PFSK-1 (cell line): ENCODE results near the gene STXBP2.

Source experiments
- FOXP2 ChIP-seq: optimal IDR thresholded peaks from 2 replicates; pipeline ENCODE3; 2011; ENCODE audit warnings: borderline replicate concordance, control low read depth, inconsistent platforms; ENCODE audit not compliant: insufficient read depth; ENCODE audit errors: extremely low read length, extremely low read depth
- POLR2AphosphoS5 ChIP-seq: IDR thresholded peaks from 2 replicates; pipeline ENCODE4 v1.6.1; 2012; ENCODE audit warnings: low read depth, mild to moderate bottlenecking, control low read depth, low read length, moderate library complexity
- REST ChIP-seq, 2 experiments: IDR thresholded peaks; 2 replicates each; pipeline versions ENCODE4 v1.6.1 to v1.8.0; 2011 to 2012; ENCODE audit warnings: low read depth in 2 of 2, low read length in 2 of 2, control low read depth in 1 of 2, inconsistent platforms in 1 of 2, mild to moderate bottlenecking in 1 of 2, moderate library complexity in 1 of 2; ENCODE audit not compliant: insufficient read depth in 1 of 2
- SIN3A ChIP-seq: IDR thresholded peaks from 2 replicates; pipeline ENCODE4 v1.6.1; 2012; ENCODE audit warnings: mild to moderate bottlenecking, low read length, moderate library complexity, borderline replicate concordance; ENCODE audit not compliant: insufficient read depth
- TAF1 ChIP-seq: IDR thresholded peaks from 2 replicates; pipeline ENCODE4 v1.6.1; 2012; ENCODE audit warnings: low read length, control low read depth, borderline replicate concordance; ENCODE audit not compliant: insufficient read depth

The STXBP2 gene

GRCh38 chr19:7691497-7691896, 54.6 kb downstream of the STXBP2 start:
- TF ChIP-seq SIN3A (no peak), POLR2AphosphoS5 (no peak), TAF1 (no peak), FOXP2 (no peak), REST (IDR thresholded peaks at IDR 0.05; ENCODE audit: insufficient read depth in 1 of 2, low read depth in 2 of 2, low read length in 2 of 2) (no peak)

DNA sequence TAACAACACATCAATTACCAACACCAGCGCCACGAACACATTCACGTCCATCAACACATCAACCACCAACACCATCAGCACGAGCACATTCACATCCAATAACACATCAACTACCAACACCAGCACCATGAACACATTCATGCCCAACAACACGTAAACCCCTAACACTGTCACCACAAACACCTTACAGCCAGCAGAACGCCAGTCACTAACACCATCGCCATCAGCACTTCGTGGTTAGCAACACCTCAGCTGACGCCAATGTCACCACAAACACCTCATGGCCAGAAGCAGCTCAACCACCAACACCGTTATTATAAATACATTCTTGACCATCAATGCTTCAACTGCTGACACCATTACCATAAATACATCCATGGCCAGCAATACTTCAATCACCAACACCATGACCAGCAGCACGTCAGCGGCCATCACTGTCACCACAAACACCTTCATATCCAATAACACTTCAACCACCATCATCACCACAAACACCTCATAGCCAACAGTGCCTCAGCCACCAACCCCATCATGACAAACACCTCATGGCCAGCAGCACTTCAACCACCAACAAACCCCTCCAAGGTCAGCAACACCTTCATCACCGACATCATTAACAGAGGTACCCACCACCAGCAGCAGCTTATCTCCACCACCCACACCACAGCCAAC, 55.6 kb downstream of the STXBP2 start:
- TF ChIP-seq TAF1 (no peak), POLR2AphosphoS5 (no peak), REST (IDR thresholded peaks at IDR 0.05; ENCODE audit: insufficient read depth in 1 of 2, low read depth in 2 of 2, low read length in 2 of 2) (no peak), SIN3A (no peak), FOXP2 (no peak)

- no peak for TF ChIP-seq SIN3A
Observed at GRCh38 chr19:7694499-7694898, 57.6 kb downstream of the STXBP2 start.
